SK-N-SH (cell line): Measurements from ENCODE around the gene ARMC3. TPM values are rescaled to one million over a fixed set of nuclear protein-coding genes. Genes with fewer than 3 reads are reported as not detected.

ENCODE experiments used
- CTCF ChIA-PET: fragments of 300-600, 350-600 bp; formaldehyde crosslinking; extraction: SDS; loops from one replicate; lab custom pipeline; 2021; lab: Yijun Ruan, JAX
- POLR2A ChIA-PET: fragments of 350-600 bp; sonication (Branson Sonifier 250); formaldehyde crosslinking; extraction: SDS; loops from one replicate; lab custom pipeline; 2020; ENCODE audit warnings: antibody characterized with exemption, inconsistent platforms; lab: Yijun Ruan, JAX
- DNase-seq: peaks from one replicate; pipeline ENCODE4 v3.0.0; 2012
- H2AFZ ChIP-seq: fragments of 200-600 bp; sonication (generic); 2 replicates; pipeline ENCODE4 v1.8.1; 2016; ENCODE audit warnings: antibody characterized with exemption, mild to moderate bottlenecking, low read depth
- H3F3A ChIP-seq: fragments of 200-600 bp; sonication (generic); replicated peaks from 2 replicates; pipeline ENCODE3; 2016; ENCODE audit warnings: antibody characterized with exemption, mild to moderate bottlenecking; ENCODE audit not compliant: insufficient read depth
- H3K27ac ChIP-seq, 2 experiments: fragments of 200-500 bp in 1 of 2; fragments of 200-600 bp in 1 of 2; sonication (Bioruptor generic) in 1 of 2; sonication (generic), shearing (Covaris generic) in 1 of 2; 2 replicates each; pipeline versions ENCODE4 v1.5.1 to v1.6.1; 2014 to 2016; ENCODE audit warnings: low read depth in 2 of 2, inconsistent platforms in 1 of 2, low read length in 1 of 2, mild to moderate bottlenecking in 1 of 2, mixed read lengths in 1 of 2
- H3K27me3 ChIP-seq: fragments of 200-600 bp; sonication (generic), shearing (Covaris generic); 2 replicates; pipeline ENCODE4 v1.6.1; 2016; ENCODE audit warnings: mixed run types; ENCODE audit not compliant: insufficient read depth
- H3K36me3 ChIP-seq, 2 experiments: fragments of 200-500 bp in 1 of 2; fragments of 200-600 bp in 1 of 2; sonication (Bioruptor generic) in 1 of 2; sonication (generic) in 1 of 2; replicated peaks in 1 of 2; 2 replicates each; pipeline versions ENCODE3 to v1.5.1; 2014 to 2016; ENCODE audit warnings: low read length in 1 of 2, mild to moderate bottlenecking in 1 of 2; ENCODE audit not compliant: insufficient read depth in 2 of 2, control insufficient read depth in 1 of 2
- H3K4me1 ChIP-seq, 2 experiments: fragments of 200-500 bp in 1 of 2; fragments of 200-600 bp in 1 of 2; sonication (Bioruptor generic) in 1 of 2; sonication (generic), shearing (Covaris generic) in 1 of 2; 2 replicates each; pipeline versions ENCODE4 v1.5.1 to v1.6.1; 2014 to 2016; ENCODE audit warnings: low read depth in 1 of 2, low read length in 1 of 2, mixed run types in 1 of 2; ENCODE audit not compliant: insufficient read depth in 2 of 2, control insufficient read depth in 1 of 2
- H3K4me2 ChIP-seq: fragments of 200-600 bp; sonication (generic), shearing (Covaris generic); 2 replicates; pipeline ENCODE4 v1.6.1; 2017; ENCODE audit warnings: mixed run types
- H3K4me3 ChIP-seq, 2 experiments: fragments of 200-500 bp in 1 of 2; fragments of 200-600 bp in 1 of 2; sonication (Bioruptor generic) in 1 of 2; sonication (generic), shearing (Covaris generic) in 1 of 2; 2 replicates each; pipeline versions ENCODE4 v1.5.1 to v1.8.1; 2014 to 2016; ENCODE audit warnings: low read depth in 2 of 2, inconsistent platforms in 1 of 2, low read length in 1 of 2, mild to moderate bottlenecking in 1 of 2, mixed read lengths in 1 of 2, moderate library complexity in 1 of 2
- H3K79me2 ChIP-seq: fragments of 200-600 bp; sonication (generic); 2 replicates; pipeline ENCODE4 v1.8.1; 2017; ENCODE audit warnings: mild to moderate bottlenecking; ENCODE audit not compliant: insufficient read depth
- H3K9ac ChIP-seq: fragments of 200-600 bp; sonication (generic); 2 replicates; pipeline ENCODE4 v1.6.1; 2017; ENCODE audit warnings: mixed run types
- H3K9me2 ChIP-seq: fragments of 200-600 bp; sonication (generic); 2 replicates; pipeline ENCODE4 v1.6.1; 2017; ENCODE audit warnings: mixed run types
- H3K9me3 ChIP-seq: fragments of 200-600 bp; sonication (generic); 2 replicates; pipeline ENCODE4 v1.6.1; 2017; ENCODE audit warnings: mixed run types, mild to moderate bottlenecking, moderate library complexity
- H4K20me1 ChIP-seq: fragments of 200-600 bp; sonication (generic); 2 replicates; pipeline ENCODE4 v1.6.1; 2017; ENCODE audit warnings: mild to moderate bottlenecking, mixed run types; ENCODE audit not compliant: insufficient read depth
- CHD2 ChIP-seq: fragments of 150-350 bp; IDR thresholded peaks from 2 replicates; pipeline ENCODE4 v1.6.1; 2018; ENCODE audit warnings: low read length; ENCODE audit not compliant: partially characterized antibody
- CTCF ChIP-seq: fragments of 200-600 bp; sonication (generic); IDR thresholded peaks from 2 replicates; pipeline ENCODE4 v1.6.1; 2017; ENCODE audit warnings: antibody characterized with exemption, mild to moderate bottlenecking, moderate library complexity
- EP300 ChIP-seq, 2 experiments: IDR thresholded peaks; 2 replicates each; pipeline versions ENCODE4 v1.4.0 to v1.6.1; 2012; ENCODE audit warnings: borderline replicate concordance in 1 of 2, low read depth in 1 of 2, low read length in 1 of 2
- FOSL2 ChIP-seq: IDR thresholded peaks from 2 replicates; pipeline ENCODE4 v1.4.0; 2012; ENCODE audit warnings: low read depth, mild to moderate bottlenecking, moderate library complexity, borderline replicate concordance
- FOXM1 ChIP-seq: IDR thresholded peaks from 2 replicates; pipeline ENCODE4 v1.4.0; 2012; ENCODE audit warnings: low read depth, mild to moderate bottlenecking
- GATA2 ChIP-seq: sonication (generic); formaldehyde crosslinking; IDR thresholded peaks from 2 replicates; pipeline ENCODE4 v1.5.0; 2020; ENCODE audit warnings: mild to moderate bottlenecking, missing genetic modification reagents
- IRF3 ChIP-seq: fragments of 150-350 bp; IDR thresholded peaks from 2 replicates; pipeline ENCODE4 v1.6.1; 2016; ENCODE audit warnings: mild to moderate bottlenecking, low read depth, low read length
- RCOR1 ChIP-seq: fragments of 150-350 bp; IDR thresholded peaks from 2 replicates; pipeline ENCODE4 v1.6.1; 2017; ENCODE audit warnings: antibody characterized with exemption, low read length
- TCF12 ChIP-seq: IDR thresholded peaks from 2 replicates; pipeline ENCODE4 v1.4.0; 2012
- ZBTB33 ChIP-seq: IDR thresholded peaks from 2 replicates; pipeline ENCODE4 v1.4.0; 2012; ENCODE audit warnings: low read depth, borderline replicate concordance
- WGBS: methylation state at CpG from one replicate; pipeline ENCODE4 v1.1.6; 2017; ENCODE audit warnings: low lambda C conversion rate; 5-methylcytosine and 5-hydroxymethylcytosine counted together
- polyA plus RNA-seq, 3 experiments: library from polyadenylated mRNA; depleted of rRNA; stranded (reverse); fragments of >200 nt; gene quantifications; 2 replicates each; pipeline ENCODE4 v1.2.3, GENCODE V29; 2012

ARMC3 gene
- polyA plus RNA-seq, 1 of the 3 experiments (the other 2 are of a cell fraction): not detected

- TF ChIP-seq EP300 (IDR thresholded peaks at IDR 0.05; ENCODE audit: borderline replicate concordance in 1 of 2, low read depth in 1 of 2, low read length in 1 of 2) (no peak), IRF3 (no peak)
These were observed 49.9 kb downstream of the ARMC3 start (continued) for GRCh38 chr10:22977751-22978150.

GRCh38 chr10:22978287-22978686, 50.4 kb downstream of the ARMC3 start:
- H3F3A ChIP-seq: no peaks in the 10 kb centered on the region
- no peaks in the 10 kb centered on the region for H3K9me3 ChIP-seq
- no peak overlapping the region for H3K9ac ChIP-seq
- no peaks in the 10 kb centered on the region for H3K79me2 ChIP-seq
- no peak for TF ChIP-seq CTCF
- no peak for TF ChIP-seq TCF12
- TF ChIP-seq FOSL2: no peak
- TF ChIP-seq FOXM1: no peak
- TF ChIP-seq CHD2: peak; percentile 40
- ChIA-PET CTCF (no interaction called here), POLR2A (no interaction called here)
- H2AFZ ChIP-seq: no peak overlapping the region
- no peak overlapping the region for H3K4me2 ChIP-seq
- H3K9me2 ChIP-seq: no peaks in the 10 kb centered on the region
- H4K20me1 ChIP-seq: no peaks in the 10 kb centered on the region
- DNase-seq: no peak
- no peaks in the 10 kb centered on the region for H3K27me3 ChIP-seq
- H3K4me3 ChIP-seq: no peak overlapping the region
- H3K27ac ChIP-seq: no peak overlapping the region
- 72% methylated on average over 2 of the region's 2 CpGs for WGBS
- no peaks in the 10 kb centered on the region; a peak in 3 of 4 replicates for H3K4me1 ChIP-seq
- H3K36me3 ChIP-seq: no peaks in the 10 kb centered on the region

GRCh38 chr10:22978918-22979317, 51.1 kb downstream of the ARMC3 start:
- ChIA-PET CTCF (no interaction called here), POLR2A (no interaction called here)
- H3K4me2 ChIP-seq: no peak overlapping the region
- H3K9me2 ChIP-seq: no peaks in the 10 kb centered on the region
- no peak overlapping the region for H3K9ac ChIP-seq
- no peak overlapping the region for H2AFZ ChIP-seq
- no peaks in the 10 kb centered on the region for H3K79me2 ChIP-seq
- no peak overlapping the region for H3K27ac ChIP-seq
- no peaks in the 10 kb centered on the region for H3K27me3 ChIP-seq
- no peaks in the 10 kb centered on the region for H3K9me3 ChIP-seq
- H3K4me1 ChIP-seq: no peaks in the 10 kb centered on the region; a peak in 3 of 4 replicates
- H3K36me3 ChIP-seq: no peaks in the 10 kb centered on the region
- H3K4me3 ChIP-seq: no peak overlapping the region
- TF ChIP-seq CHD2 (no peak), ZBTB33 (no peak), CTCF (no peak), FOSL2 (no peak), RCOR1 (no peak), GATA2 (CRISPR knock-in tag) (no peak)
- DNase-seq: no peak
- H4K20me1 ChIP-seq: no peaks in the 10 kb centered on the region
- H3F3A ChIP-seq: no peaks in the 10 kb centered on the region
- WGBS: 67% methylated on average over 1 of the region's 1 CpG
